NCI-H1694 treated with DMSO at 0.1 percent for 48 hours (cell line): Measurements from ENCODE around the gene SLC2A2.

Experiments used
- DNase-seq: peaks from one replicate; lab custom pipeline; 2025; lab: John Stamatoyannopoulos, UW

The SLC2A2 gene

GRCh38 chr3:171028779-171029232, 2.3 kb upstream of the SLC2A2 start:
- no peak for DNase-seq

GRCh38 chr3:171028025-171028778, 1.7 kb upstream of the SLC2A2 start:
- no peak for DNase-seq

GRCh38 chr3:171023566-171023965, 3.0 kb downstream of the SLC2A2 start:
- no peak for DNase-seq

GRCh38 chr3:171021377-171021776, 5.1 kb downstream of the SLC2A2 start:
- DNase-seq = no peak

GRCh38 chr3:171018156-171018935, 8.2 kb downstream of the SLC2A2 start:
- DNase-seq = no peak

- DNase-seq = no peak
Measured at GRCh38 chr3:171013822-171014748, 12.4 kb downstream of the SLC2A2 start.

DNA sequence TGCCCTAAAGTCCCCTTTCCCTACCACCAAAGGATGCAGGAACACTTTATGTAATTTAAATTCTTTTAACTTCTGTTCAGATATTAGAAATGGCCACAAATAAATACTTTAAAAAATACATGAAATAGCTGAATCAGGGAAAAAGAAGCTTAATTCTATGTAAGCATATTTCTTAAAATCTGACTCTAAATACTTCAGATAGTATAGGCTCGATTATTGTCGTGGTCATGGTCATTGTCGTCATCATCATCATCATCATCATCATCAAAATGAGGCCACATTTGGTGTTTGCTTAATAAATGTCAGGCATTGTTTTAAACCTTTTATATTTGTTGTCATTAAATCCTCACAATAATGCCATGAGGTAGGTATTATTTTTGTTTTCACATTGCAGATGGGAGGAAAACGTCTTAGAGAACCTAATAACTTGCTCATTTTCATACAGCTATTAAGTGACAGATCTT, 14.6 kb downstream of the SLC2A2 start:
- DNase-seq = no peak

GRCh38 chr3:171011109-171011872, 15.2 kb downstream of the SLC2A2 start:
- no peak for DNase-seq

DNA sequence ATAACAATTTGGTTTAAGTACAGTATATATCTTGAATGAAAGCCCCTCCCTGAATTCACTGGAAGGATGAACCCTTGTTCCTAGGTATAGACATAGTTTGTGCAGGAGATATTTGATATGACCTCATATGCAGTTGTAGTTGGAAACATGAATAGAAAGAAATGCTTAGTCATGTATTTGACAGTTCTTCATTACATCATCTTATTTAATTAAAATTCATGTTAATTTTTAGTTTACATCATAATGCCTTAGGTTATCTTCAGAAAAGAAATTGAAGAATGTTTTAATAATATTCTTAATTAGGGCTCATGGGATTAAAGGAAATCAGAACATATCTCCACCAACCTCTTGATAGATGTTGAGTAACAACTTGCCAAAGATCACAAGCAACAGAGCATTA, 19.2 kb downstream of the SLC2A2 start:
- DNase-seq = no peak

- DNase-seq = no peak
Measured at GRCh38 chr3:171005648-171006047, 20.9 kb downstream of the SLC2A2 start.

DNA sequence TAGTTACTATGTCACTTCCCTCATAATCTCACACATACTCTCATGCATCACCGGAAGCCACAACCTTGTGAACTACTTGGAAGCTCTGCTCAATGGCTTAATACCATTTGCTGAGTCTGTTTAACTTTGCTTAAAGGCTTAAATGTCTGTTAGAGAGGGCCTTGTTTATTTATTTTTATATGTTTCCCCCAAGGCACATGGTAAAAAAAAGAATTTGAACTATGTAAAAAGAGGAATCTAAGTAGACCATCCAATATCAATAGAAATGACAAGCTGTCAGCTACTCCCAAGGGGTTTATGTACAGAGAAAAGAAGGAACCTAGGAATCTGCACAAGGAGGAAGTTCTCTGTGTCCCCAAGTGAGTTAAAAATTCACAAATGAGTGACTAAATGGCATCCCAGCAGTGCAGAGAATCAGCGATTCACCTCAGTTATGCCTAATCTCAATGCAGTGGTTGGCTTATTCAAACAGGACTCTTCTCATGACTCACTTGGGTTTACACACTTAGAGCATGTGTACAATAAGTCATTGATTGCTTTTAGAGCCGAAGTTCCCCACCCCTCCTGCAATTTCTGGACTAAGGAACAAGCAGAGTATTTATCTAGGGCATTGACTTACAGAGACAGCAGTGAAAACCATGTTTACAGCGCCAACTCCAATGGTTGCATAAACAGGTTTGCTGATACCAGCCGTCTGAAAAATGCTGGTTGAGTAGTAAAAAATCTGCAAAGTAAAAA, 24.4 kb downstream of the SLC2A2 start:
- no peak for DNase-seq

- no peak for DNase-seq
Measured at GRCh38 chr3:171001250-171001893, 25.1 kb downstream of the SLC2A2 start.

DNA sequence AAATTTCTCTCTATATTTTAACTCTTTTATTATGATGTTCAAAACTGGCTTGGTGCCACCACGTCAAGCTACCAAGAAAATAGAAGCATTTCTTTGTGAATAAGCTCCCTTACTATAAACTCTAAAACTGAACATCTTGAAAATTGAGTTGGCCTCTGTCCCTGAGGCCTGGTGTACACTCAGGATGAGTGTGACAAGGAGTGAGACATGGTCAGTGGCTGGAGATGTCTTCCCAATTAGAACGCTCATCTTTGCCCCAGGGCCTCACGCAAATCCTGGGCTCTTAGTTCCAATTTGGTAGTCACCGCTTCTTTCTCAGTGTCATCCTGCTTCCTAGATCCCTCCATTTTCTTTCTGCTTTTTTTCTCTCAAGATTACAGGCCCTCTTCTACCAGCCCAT, 26.2 kb downstream of the SLC2A2 start:
- no peak for DNase-seq

GRCh38 chr3:170999737-171000242, 26.7 kb downstream of the SLC2A2 start:
- no peak for DNase-seq

DNA sequence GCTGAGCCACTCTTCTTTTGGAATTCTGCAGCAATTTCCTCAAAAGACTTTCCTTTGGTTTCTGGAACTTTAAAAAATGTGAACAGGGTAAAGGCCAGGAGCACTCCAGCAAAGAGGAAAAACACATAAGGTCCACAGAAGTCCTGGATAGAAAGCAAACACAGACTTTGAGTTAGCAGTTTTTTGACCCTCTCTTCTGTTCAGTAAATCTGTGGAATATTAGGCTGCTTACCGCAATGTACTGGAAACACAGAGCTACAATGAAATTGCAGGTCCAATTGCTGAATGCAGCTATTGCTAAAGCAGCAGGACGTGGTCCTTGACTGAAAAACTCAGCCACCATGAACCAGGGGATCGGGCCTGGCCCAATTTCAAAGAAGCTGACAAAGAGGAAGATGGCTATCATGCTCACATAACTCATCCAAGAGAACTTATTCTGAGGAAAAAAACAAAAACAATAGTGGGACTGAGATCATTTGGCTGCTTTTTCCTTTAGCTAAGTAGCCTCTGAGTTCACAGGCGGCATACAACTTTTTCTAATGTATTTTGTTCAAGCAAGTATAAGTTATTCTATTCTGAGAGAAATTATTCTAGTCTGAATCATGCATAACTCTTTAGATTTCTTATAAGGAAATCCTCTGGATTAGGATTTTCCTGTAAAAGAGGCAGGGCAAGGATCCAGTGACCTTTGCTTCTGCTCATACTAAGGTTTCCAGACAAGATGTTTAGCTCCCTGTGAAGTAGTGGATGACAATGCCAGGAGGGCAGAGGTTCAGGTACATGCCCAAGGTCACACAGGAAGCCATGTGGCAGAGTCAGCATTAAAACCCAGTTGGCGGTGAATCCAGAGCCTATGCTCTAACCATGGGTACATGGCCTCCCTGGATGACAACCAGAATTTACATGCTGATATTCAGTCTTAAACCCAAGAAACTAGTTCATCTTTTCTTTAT, 28.3 kb downstream of the SLC2A2 start:
- no peak for DNase-seq

DNA sequence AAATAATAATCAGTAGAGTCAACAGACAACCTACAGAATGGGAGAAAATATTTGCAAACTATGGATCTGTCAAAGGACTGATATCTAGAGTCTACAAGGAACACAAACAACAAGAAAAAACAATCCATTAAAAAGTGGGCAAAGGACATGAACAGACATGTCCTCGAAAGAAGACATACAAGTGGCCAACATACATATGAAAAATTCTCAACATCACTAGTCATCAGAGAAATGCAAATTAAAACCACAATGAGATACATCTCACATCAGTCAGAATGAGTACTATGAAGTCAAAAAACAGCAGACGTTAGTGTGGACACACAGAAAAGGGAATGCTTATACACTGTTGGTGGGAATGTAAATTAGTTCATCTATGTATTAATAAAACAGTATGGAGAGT, 33.7 kb downstream of the SLC2A2 start:
- DNase-seq = no peak

- DNase-seq = no peak
Measured at GRCh38 chr3:170991664-170992063, 34.9 kb downstream of the SLC2A2 start.

- DNase-seq = no peak
Measured at GRCh38 chr3:170989100-170989648, 37.3 kb downstream of the SLC2A2 start.
